Endothelial cell of umbilical vein (primary cell): ENCODE results near the gene KAT6B.

Experiments
- EZH2 ChIP-seq: IDR thresholded peaks from 2 replicates; pipeline ENCODE4 v1.6.1; 2012; ENCODE audit warnings: borderline replicate concordance, low read depth, mild to moderate bottlenecking, moderate library complexity, low read length, inconsistent platforms; ENCODE audit not compliant: severe bottlenecking
- GATA2 ChIP-seq: IDR thresholded peaks from 2 replicates; pipeline ENCODE4 v1.7.0; 2011; ENCODE audit warnings: low read depth, mild to moderate bottlenecking, moderate library complexity, mixed read lengths, low read length; ENCODE audit not compliant: insufficient read length, insufficient read depth
- MAX ChIP-seq: IDR thresholded peaks from 2 replicates; pipeline ENCODE4 v1.6.1; 2011; ENCODE audit not compliant: insufficient read depth, insufficient read length
- POLR2A ChIP-seq: IDR thresholded peaks from 2 replicates; pipeline ENCODE4 v1.6.1; 2012; ENCODE audit warnings: low read depth, mild to moderate bottlenecking, control low read depth, low read length
- POLR2AphosphoS5 ChIP-seq: IDR thresholded peaks from 2 replicates; pipeline ENCODE4 v1.6.1; 2012; ENCODE audit warnings: low read depth, mild to moderate bottlenecking, control low read depth, low read length, moderate library complexity; ENCODE audit not compliant: insufficient read depth
- TF ChIP-seq, protein P1 (sequence below), 2 donors: IDR thresholded peaks; 1 replicate in 1 of 2; 2 replicates in 1 of 2; pipeline ENCODE4 v1.5.1; 2011; ENCODE audit warnings: low read length in 2 of 2, mild to moderate bottlenecking in 2 of 2, moderate library complexity in 2 of 2, control low read depth in 1 of 2, inconsistent platforms in 1 of 2, low read depth in 1 of 2; ENCODE audit not compliant: insufficient read depth in 1 of 2; ENCODE audit errors: extremely low read depth in 1 of 2

DNA sequence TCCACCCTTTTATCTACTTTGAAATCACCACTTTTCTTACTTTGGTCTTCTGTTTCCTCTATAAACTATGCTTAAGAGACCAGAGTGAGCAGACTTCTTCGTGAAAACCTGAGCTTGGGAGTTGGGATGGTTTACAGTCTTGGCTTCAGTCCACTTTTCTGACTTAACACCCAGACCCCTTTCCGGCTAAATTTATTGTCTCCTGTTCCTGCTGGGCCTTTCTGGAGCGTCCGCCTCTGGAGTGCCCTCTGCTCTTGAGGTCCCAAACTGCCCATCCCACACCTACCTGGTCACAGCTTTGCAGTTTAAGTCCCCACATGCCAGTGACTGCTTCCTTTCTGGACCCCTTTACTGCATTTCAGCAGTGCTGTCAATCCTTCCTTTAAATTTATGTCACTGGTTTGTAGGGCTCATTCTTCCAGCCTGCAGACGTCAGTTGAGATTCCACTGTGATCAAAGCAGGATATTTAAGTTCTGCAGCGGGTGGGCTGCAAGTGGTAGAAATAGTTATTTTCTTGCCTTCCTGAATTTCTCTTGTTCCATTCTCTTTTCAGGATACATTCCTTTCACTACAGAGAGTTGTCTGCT lies 80.3 kb downstream of the KAT6B start:
- TF ChIP-seq, protein P1, sequence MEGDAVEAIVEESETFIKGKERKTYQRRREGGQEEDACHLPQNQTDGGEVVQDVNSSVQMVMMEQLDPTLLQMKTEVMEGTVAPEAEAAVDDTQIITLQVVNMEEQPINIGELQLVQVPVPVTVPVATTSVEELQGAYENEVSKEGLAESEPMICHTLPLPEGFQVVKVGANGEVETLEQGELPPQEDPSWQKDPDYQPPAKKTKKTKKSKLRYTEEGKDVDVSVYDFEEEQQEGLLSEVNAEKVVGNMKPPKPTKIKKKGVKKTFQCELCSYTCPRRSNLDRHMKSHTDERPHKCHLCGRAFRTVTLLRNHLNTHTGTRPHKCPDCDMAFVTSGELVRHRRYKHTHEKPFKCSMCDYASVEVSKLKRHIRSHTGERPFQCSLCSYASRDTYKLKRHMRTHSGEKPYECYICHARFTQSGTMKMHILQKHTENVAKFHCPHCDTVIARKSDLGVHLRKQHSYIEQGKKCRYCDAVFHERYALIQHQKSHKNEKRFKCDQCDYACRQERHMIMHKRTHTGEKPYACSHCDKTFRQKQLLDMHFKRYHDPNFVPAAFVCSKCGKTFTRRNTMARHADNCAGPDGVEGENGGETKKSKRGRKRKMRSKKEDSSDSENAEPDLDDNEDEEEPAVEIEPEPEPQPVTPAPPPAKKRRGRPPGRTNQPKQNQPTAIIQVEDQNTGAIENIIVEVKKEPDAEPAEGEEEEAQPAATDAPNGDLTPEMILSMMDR (IDR thresholded peaks at IDR 0.05; ENCODE audit: extremely low read depth in 1 of 2, insufficient read depth in 1 of 2, low read depth in 1 of 2, low read length in 2 of 2): no peak
- TF ChIP-seq POLR2A (no peak), MAX (no peak), EZH2 (no peak), GATA2 (no peak), POLR2AphosphoS5 (no peak)
